IMR-90 (cell line): Measurements from ENCODE around the gene HCN4. TPM values are rescaled to one million over a fixed set of nuclear protein-coding genes. Genes with fewer than 3 reads are reported as not detected.

Experiments used
- ATAC-seq: fragments of 200-7000 bp; cut with Tn5 transposase; 2 replicates; pipeline ENCODE4 v1.9.1; 2020; ENCODE audit warnings: low read depth, mild to moderate bottlenecking, moderate library complexity
- BruUV-seq: library from RNA; stranded (reverse); fragments of 400-500 nt; replicated peaks from 2 replicates; lab custom pipeline; 2021; lab: Mats Ljungman, UMichigan
- CTCF ChIA-PET: fragments of 300-600 bp; formaldehyde crosslinking; extraction: SDS; loops from one replicate; lab custom pipeline; 2021; ENCODE audit warnings: antibody characterized with exemption; lab: Yijun Ruan, JAX
- POLR2A ChIA-PET: fragments of 300-600 bp; sonication (Branson Sonifier 250); formaldehyde crosslinking; loops from one replicate; lab custom pipeline; 2022; ENCODE audit warnings: antibody characterized with exemption; ENCODE audit not compliant: unreplicated experiment; lab: Charles Lee
- DNase-seq: peaks from one replicate; pipeline ENCODE4 v3.0.0; 2013
- H2AFZ ChIP-seq: replicated peaks from 2 replicates; pipeline ENCODE3; 2013; ENCODE audit warnings: low read length, mild to moderate bottlenecking; ENCODE audit not compliant: poor library complexity
- H2AK5ac ChIP-seq: 2 replicates; pipeline ENCODE4 v1.6.1; 2013; ENCODE audit warnings: low read depth, low read length, inconsistent platforms
- H2AK9ac ChIP-seq: replicated peaks from 2 replicates; pipeline ENCODE3; 2013; ENCODE audit warnings: mild to moderate bottlenecking, low read depth, low read length, moderate library complexity; ENCODE audit not compliant: poor library complexity
- H2BK120ac ChIP-seq: 2 replicates; pipeline ENCODE4 v1.6.1; 2013; ENCODE audit warnings: low read depth, low read length, inconsistent platforms
- H2BK15ac ChIP-seq: 3 replicates; pipeline ENCODE4 v1.6.1; 2013; ENCODE audit warnings: low read depth, low read length, inconsistent platforms
- H2BK20ac ChIP-seq: 2 replicates; pipeline ENCODE4 v1.6.1; 2013; ENCODE audit warnings: low read depth, mild to moderate bottlenecking, inconsistent platforms, low read length, moderate library complexity
- H2BK5ac ChIP-seq: 2 replicates; pipeline ENCODE4 v1.6.1; 2013; ENCODE audit warnings: mild to moderate bottlenecking, low read depth, low read length, inconsistent platforms; ENCODE audit not compliant: poor library complexity, severe bottlenecking
- H3K14ac ChIP-seq: replicated peaks from 2 replicates; pipeline ENCODE4 v1.6.1; 2013; ENCODE audit warnings: low read depth, low read length, inconsistent platforms
- H3K18ac ChIP-seq: 2 replicates; pipeline ENCODE4 v1.6.1; 2013; ENCODE audit warnings: low read depth, low read length, control low read depth
- H3K23ac ChIP-seq: 2 replicates; pipeline ENCODE4 v1.6.1; 2013; ENCODE audit warnings: low read depth, low read length, inconsistent platforms
- H3K27ac ChIP-seq: 2 replicates; pipeline ENCODE4 v1.5.1; 2013; ENCODE audit warnings: mild to moderate bottlenecking, control low read depth, low read length; ENCODE audit not compliant: insufficient read depth
- H3K27me3 ChIP-seq: 2 replicates; pipeline ENCODE4 v1.6.1; 2013; ENCODE audit warnings: low read length; ENCODE audit not compliant: control insufficient read depth, insufficient read depth
- H3K36me3 ChIP-seq: 2 replicates; pipeline ENCODE4 v1.6.1; 2013; ENCODE audit warnings: low read length, mixed read lengths; ENCODE audit not compliant: control insufficient read depth, insufficient read depth
- H3K4ac ChIP-seq: 2 replicates; pipeline ENCODE4 v1.6.1; 2013; ENCODE audit warnings: low read depth, low read length, inconsistent platforms
- H3K4me1 ChIP-seq: 2 replicates; pipeline ENCODE4 v1.6.1; 2013; ENCODE audit warnings: low read length, mixed read lengths; ENCODE audit not compliant: control insufficient read depth, insufficient read depth
- H3K4me2 ChIP-seq: 2 replicates; pipeline ENCODE4 v1.6.1; 2013; ENCODE audit warnings: low read depth, mild to moderate bottlenecking, control low read depth, low read length, moderate library complexity
- H3K4me3 ChIP-seq: 2 replicates; pipeline ENCODE4 v1.5.1; 2013; ENCODE audit warnings: low read depth, mild to moderate bottlenecking, control low read depth, low read length, moderate library complexity; ENCODE audit not compliant: insufficient read depth
- H3K56ac ChIP-seq: 2 replicates; pipeline ENCODE4 v1.6.1; 2013; ENCODE audit warnings: low read length, inconsistent platforms; ENCODE audit not compliant: insufficient read depth; ENCODE audit errors: extremely low read depth
- H3K79me1 ChIP-seq, 2 experiments: 2 replicates each; pipeline ENCODE4 v1.6.1; 2013; ENCODE audit warnings: low read length in 2 of 2, inconsistent platforms in 1 of 2, low read depth in 1 of 2
- H3K9ac ChIP-seq: 2 replicates; pipeline ENCODE4 v1.6.1; 2013; ENCODE audit warnings: low read depth, low read length, control low read depth
- H3K9me1 ChIP-seq: 2 replicates; pipeline ENCODE4 v1.6.1; 2013; ENCODE audit warnings: low read length, inconsistent platforms; ENCODE audit not compliant: insufficient read depth
- H3K9me3 ChIP-seq: 2 replicates; pipeline ENCODE4 v1.6.1; 2013; ENCODE audit warnings: low read length; ENCODE audit not compliant: control insufficient read depth, insufficient read depth
- H4K20me1 ChIP-seq: 2 replicates; pipeline ENCODE4 v1.6.1; 2013; ENCODE audit warnings: low read length, inconsistent platforms; ENCODE audit not compliant: insufficient read depth
- H4K5ac ChIP-seq: 2 replicates; pipeline ENCODE4 v1.6.1; 2013; ENCODE audit warnings: mild to moderate bottlenecking, low read depth, low read length, control low read depth
- H4K8ac ChIP-seq, 2 experiments: 2 replicates each; pipeline ENCODE4 v1.6.1; 2013; ENCODE audit warnings: low read depth in 2 of 2, low read length in 2 of 2, control low read depth in 1 of 2, inconsistent platforms in 1 of 2
- H4K91ac ChIP-seq: 2 replicates; pipeline ENCODE4 v1.6.1; 2013; ENCODE audit warnings: low read depth, low read length, inconsistent platforms; ENCODE audit not compliant: insufficient read depth
- BHLHE40 ChIP-seq: fragments of 150-350 bp; IDR thresholded peaks from 2 replicates; pipeline ENCODE4 v1.6.1; 2016; ENCODE audit warnings: mild to moderate bottlenecking, low read depth, low read length
- CEBPB ChIP-seq: IDR thresholded peaks from 2 replicates; pipeline ENCODE4 v1.6.1; 2012; ENCODE audit warnings: low read depth, low read length, improper control_type of control experiment
- CHD1 ChIP-seq: IDR thresholded peaks from 2 replicates; pipeline ENCODE4 v1.6.1; 2012; ENCODE audit warnings: low read depth, low read length, improper control_type of control experiment
- MAZ ChIP-seq: IDR thresholded peaks from 2 replicates; pipeline ENCODE4 v1.6.1; 2012; ENCODE audit warnings: low read depth, mild to moderate bottlenecking, low read length, improper control_type of control experiment, moderate library complexity, borderline replicate concordance
- MXI1 ChIP-seq: IDR thresholded peaks from 2 replicates; pipeline ENCODE4 v1.6.1; 2012; ENCODE audit warnings: low read depth, mild to moderate bottlenecking, low read length, moderate library complexity, borderline replicate concordance
- POLR2A ChIP-seq: IDR thresholded peaks from 2 replicates; pipeline ENCODE4 v1.6.1; 2012; ENCODE audit warnings: mild to moderate bottlenecking, low read depth, low read length
- RAD21 ChIP-seq: IDR thresholded peaks from 2 replicates; pipeline ENCODE4 v1.6.1; 2012; ENCODE audit warnings: low read length, improper control_type of control experiment
- RCOR1 ChIP-seq: IDR thresholded peaks from 2 replicates; pipeline ENCODE4 v1.6.1; 2012; ENCODE audit warnings: mild to moderate bottlenecking, low read length, improper control_type of control experiment; ENCODE audit not compliant: insufficient replicate concordance
- RFX5 ChIP-seq: IDR thresholded peaks from 2 replicates; pipeline ENCODE4 v1.8.0; 2012; ENCODE audit warnings: low read depth, mild to moderate bottlenecking, low read length, moderate library complexity
- SMC3 ChIP-seq: fragments of 150-350 bp; IDR thresholded peaks from 2 replicates; pipeline ENCODE4 v1.6.1; 2016; ENCODE audit warnings: low read depth, mild to moderate bottlenecking, antibody characterized with exemption, low read length, moderate library complexity
- USF2 ChIP-seq: fragments of 150-350 bp; IDR thresholded peaks from 2 replicates; pipeline ENCODE4 v1.6.1; 2017; ENCODE audit warnings: mild to moderate bottlenecking, antibody characterized with exemption, low read length, low read depth
- WGBS, 2 experiments: methylation state at CpG; one replicate each; pipeline versions ENCODE4 v1.1.5 to v1.1.7; 2013; ENCODE audit warnings: missing lambda C conversion rate in 2 of 2; ENCODE audit not compliant: insufficient read length in 1 of 2; ENCODE audit errors: extremely low coverage in 2 of 2; 5-methylcytosine and 5-hydroxymethylcytosine counted together
- dilution Hi-C: fragments of 300-500 bp; cut with HindIII; formaldehyde crosslinking; loops from one replicate; pipeline ENCODE4 v1.14.3; 2018; ENCODE audit warnings: low sequenced_read_pairs; ENCODE audit not compliant: unreplicated experiment
- in situ Hi-C: fragments of 300-500 bp; cut with MboI; formaldehyde crosslinking; loops from 3 replicates; pipeline ENCODE4 v1.14.3; 2019; ENCODE audit warnings: low sequenced_read_pairs, inconsistent platforms, mixed read lengths
- intact Hi-C: fragments of 100-400 bp; cut with micrococcal nuclease; formaldehyde crosslinking; loops from 2 replicates; pipeline ENCODE4 v1.10.0; 2022
- polyA plus RNA-seq, 3 experiments: library from polyadenylated mRNA; depleted of rRNA; stranded (reverse); fragments of >200 nt; gene quantifications; 2 replicates each; pipeline ENCODE4 v1.2.3, GENCODE V29; 2012; ENCODE audit warnings: low replicate concordance in 1 of 3
- total RNA-seq: library from RNA; depleted of rRNA; stranded (reverse); fragments of >200 nt; gene quantifications from 2 replicates; pipeline ENCODE4 v1.2.3, GENCODE V29; 2012
- TF ChIP-seq, protein P1 (sequence below): fragments of 150-350 bp; IDR thresholded peaks from 2 replicates; pipeline ENCODE4 v1.6.1; 2016; ENCODE audit warnings: low read depth, mild to moderate bottlenecking, low read length, moderate library complexity, borderline replicate concordance

The HCN4 gene
- total and polyA plus RNA-seq, 2 of the 4 experiments (the other 2 are of a cell fraction): not detected

DNA sequence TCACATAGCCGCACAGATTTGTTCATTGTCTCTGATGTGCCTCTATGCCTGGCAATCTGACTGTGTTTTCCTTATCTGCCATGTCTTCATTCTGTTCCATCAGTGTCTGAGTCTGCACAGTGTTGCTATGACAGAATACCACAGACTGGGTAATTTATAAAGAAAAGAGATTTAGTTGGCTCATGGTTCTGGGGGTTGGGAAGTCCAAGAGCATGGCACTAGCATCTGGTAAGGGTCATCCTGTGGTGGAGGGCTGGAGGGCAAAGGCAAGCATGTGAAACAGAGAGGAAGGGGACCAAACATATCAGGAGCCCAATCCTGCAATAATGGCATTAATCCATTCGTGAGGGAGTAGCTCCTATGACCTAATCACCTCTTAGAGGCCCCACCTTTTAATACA is 11.9 kb upstream of the HCN4 start:
- Histone ChIP-seq H3K23ac (no peak overlapping the region), H4K91ac (no peak overlapping the region)

More for the DNA sequence above, 11.9 kb upstream of the HCN4 start:
- Histone ChIP-seq H3K4me3 (no peak overlapping the region), H3K27ac (no peak overlapping the region), H2AK9ac (no peak overlapping the region), H2BK120ac (no peak overlapping the region), H2BK5ac (no peak overlapping the region), H3K79me1 (no peaks in the 10 kb centered on the region), H3K4ac (no peak overlapping the region), H3K4me1 (no peaks in the 10 kb centered on the region), H3K4me2 (no peak overlapping the region), H2AK5ac (no peak overlapping the region), H3K9me1 (no peaks in the 10 kb centered on the region), H3K9ac (no peak overlapping the region), H3K14ac (no peak overlapping the region), H4K20me1 (no peaks in the 10 kb centered on the region), H3K56ac (no peak overlapping the region), H3K36me3 (no peaks in the 10 kb centered on the region), H2BK20ac (no peak overlapping the region), H4K8ac (no peak overlapping the region), H3K9me3 (peaks cover 4% of the 10 kb centered on the region), H2AFZ (no peak overlapping the region), H4K5ac (no peak overlapping the region), H3K18ac (no peak overlapping the region), H3K27me3 (peaks cover 46% of the 10 kb centered on the region), H2BK15ac (no peak overlapping the region)
- DNase-seq (no peak), ATAC-seq (no peak)
- ChIA-PET POLR2A (no interaction called here), CTCF (no interaction called here)
- BruUV-seq: no TSS peak
- dilution Hi-C loops (no loop called here), intact Hi-C loops (no loop called here), in situ Hi-C loops (no loop called here)
- TF ChIP-seq USF2 (no peak), BHLHE40 (no peak), MAZ (no peak), RCOR1 (no peak), RFX5 (no peak), CEBPB (no peak), SMC3 (no peak), POLR2A (no peak), MXI1 (no peak), RAD21 (no peak), CHD1 (no peak)
- TF ChIP-seq, protein P1, sequence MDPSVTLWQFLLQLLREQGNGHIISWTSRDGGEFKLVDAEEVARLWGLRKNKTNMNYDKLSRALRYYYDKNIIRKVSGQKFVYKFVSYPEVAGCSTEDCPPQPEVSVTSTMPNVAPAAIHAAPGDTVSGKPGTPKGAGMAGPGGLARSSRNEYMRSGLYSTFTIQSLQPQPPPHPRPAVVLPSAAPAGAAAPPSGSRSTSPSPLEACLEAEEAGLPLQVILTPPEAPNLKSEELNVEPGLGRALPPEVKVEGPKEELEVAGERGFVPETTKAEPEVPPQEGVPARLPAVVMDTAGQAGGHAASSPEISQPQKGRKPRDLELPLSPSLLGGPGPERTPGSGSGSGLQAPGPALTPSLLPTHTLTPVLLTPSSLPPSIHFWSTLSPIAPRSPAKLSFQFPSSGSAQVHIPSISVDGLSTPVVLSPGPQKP: no peak
- WGBS, 2 experiments: 0% methylated on average over 1 of the region's 2 CpGs; no CpG with 5 or more reads in 1 of the 2 experiments
